Measurements from ENCODE around the gene TAF5.

- TF ChIP-seq EZH2 (IDR thresholded peaks at IDR 0.05; ENCODE audit: low read length, missing control alignments) (no peak), CTCF (conservative IDR thresholded peaks at IDR 0.05 in 1 of 2, IDR thresholded peaks at IDR 0.05 in 1 of 2; ENCODE audit: low read depth in 1 of 2, low read length in 2 of 2) (no peak)
Observed at GRCh38 chr10:103353281-103353680, 14.5 kb upstream of the TAF5 start.
